GM23338 (cell line): Measurements from ENCODE around the gene LILRA1.

Experiments used
- CTCF ChIP-seq, 2 experiments: fragments of 200-600 bp in 1 of 2; sonication (generic) in 1 of 2; conservative IDR thresholded peaks; 2 replicates each; pipeline versions ENCODE4 v1.5.1 to v1.6.1; 2016 to 2017; ENCODE audit warnings: antibody characterized with exemption in 2 of 2, low read depth in 2 of 2, mild to moderate bottlenecking in 2 of 2, moderate library complexity in 1 of 2
- EZH2 ChIP-seq: fragments of 200-600 bp; sonication (generic); IDR thresholded peaks from one replicate; pipeline ENCODE4 v1.8.0; 2017; ENCODE audit warnings: antibody characterized with exemption, mild to moderate bottlenecking, low read depth; ENCODE audit not compliant: unreplicated experiment

GRCh38 chr19:54548806-54549205 is 44.6 kb upstream of the LILRA1 start:
- no peak for TF ChIP-seq CTCF (conservative IDR thresholded peaks at IDR 0.05; ENCODE audit: low read depth in 2 of 2)
- no peak for TF ChIP-seq EZH2
